HG03095 (cell line): Measurements from ENCODE around the gene HSD3B2.

Experiments
- ATAC-seq: cut with Tn5 transposase; IDR thresholded peaks from one replicate; pipeline ENCODE4 v1.9.1; 2021; ENCODE audit warnings: moderate library complexity; ENCODE audit not compliant: unreplicated experiment

The HSD3B2 gene

GRCh38 chr1:119394085-119394484 is 20.9 kb upstream of the HSD3B2 start:
- no peak for ATAC-seq

- ATAC-seq, result no peak
Measured at GRCh38 chr1:119396982-119397381, 18.0 kb upstream of the HSD3B2 start.

DNA sequence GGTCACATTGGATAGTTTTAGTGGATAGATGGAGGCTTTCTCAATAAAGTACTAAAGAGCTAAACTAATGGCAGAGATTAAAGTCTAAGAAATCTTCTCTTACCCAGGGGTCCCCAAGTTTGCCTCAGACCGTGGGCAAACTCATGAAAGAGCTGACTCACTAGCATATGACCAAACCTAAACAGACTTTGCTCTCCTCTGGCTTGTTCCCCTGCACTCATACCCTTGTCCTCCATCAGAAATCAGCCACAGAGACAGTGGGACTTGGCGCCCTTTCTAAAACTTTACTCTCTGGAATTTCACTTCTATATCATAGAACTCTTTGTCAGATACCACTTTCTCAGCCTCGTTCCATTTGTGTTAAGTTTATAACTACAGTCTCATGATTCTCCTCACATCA is 17.0 kb upstream of the HSD3B2 start:
- no peak for ATAC-seq

GRCh38 chr1:119404736-119405135 is 10.2 kb upstream of the HSD3B2 start:
- ATAC-seq, result no peak

DNA sequence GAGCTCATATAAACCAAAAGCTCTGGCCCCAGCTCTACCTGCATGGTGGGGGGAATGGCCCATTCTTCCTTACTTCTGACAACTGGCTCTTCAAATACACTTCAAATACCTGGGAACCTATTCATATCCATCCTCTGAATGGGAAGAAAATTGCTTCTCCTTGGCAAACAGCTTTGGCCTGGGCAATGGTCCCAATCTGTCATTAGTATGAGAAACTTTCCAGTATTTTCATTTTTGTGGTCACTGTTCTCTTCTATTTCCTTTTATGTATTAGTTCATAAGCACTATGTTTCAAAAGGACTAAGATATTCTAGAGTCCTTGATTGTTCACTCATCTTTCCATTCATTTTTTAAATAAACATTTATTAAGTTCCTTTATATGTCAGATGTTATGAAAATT is 5.2 kb upstream of the HSD3B2 start:
- ATAC-seq, result no peak

DNA sequence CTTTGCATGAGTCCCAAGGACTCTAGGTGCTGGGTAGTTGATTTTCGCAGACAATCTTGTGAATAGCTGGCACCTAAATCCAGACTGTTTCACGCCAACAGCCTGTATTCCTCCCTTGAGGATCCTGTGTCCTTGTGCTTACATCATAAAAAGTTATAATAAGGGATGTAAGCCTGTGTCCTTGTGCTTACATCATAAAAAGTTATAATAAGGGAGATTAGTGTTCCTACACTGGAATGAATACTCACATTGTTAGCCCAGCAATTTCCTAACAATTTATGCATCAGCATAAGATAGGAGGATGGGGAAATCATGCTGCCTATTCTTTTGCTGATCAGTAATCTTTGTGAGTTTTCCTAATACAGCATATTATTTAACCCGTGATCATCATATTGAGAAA is 4.0 kb upstream of the HSD3B2 start:
- no peak for ATAC-seq

GRCh38 chr1:119416006-119416640 is 1.2 kb downstream of the HSD3B2 start:
- no peak for ATAC-seq

GRCh38 chr1:119419109-119419508 is 4.2 kb downstream of the HSD3B2 start:
- no peak for ATAC-seq

DNA sequence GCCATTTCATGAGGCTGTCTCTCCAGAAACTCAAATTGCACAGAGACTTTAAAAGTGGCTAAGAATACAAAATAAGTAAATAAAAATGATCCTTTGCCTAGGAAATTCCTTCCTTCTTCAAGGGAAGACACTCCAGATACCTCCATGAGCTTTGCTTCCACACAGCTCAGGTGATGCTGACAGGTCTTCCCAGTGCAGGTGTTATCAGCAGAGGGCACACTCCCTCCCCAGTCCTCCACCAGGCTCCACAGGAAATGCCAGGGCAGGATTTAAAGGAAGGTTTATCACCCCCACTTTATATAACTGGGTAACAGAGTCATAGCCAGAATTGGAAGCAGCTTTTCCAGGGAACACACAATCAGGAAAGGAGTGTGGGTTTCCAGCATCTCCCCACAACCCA is 5.7 kb downstream of the HSD3B2 start:
- ATAC-seq, result no peak

GRCh38 chr1:119422631-119423030 is 7.7 kb downstream of the HSD3B2 start:
- ATAC-seq, result no peak

GRCh38 chr1:119428991-119429390 is 14.0 kb downstream of the HSD3B2 start:
- ATAC-seq, result no peak

- no peak for ATAC-seq
Measured at GRCh38 chr1:119429687-119430086, 14.7 kb downstream of the HSD3B2 start.

GRCh38 chr1:119430486-119430885 is 15.5 kb downstream of the HSD3B2 start:
- no peak for ATAC-seq

- no peak for ATAC-seq
Measured at GRCh38 chr1:119431836-119432235, 16.9 kb downstream of the HSD3B2 start.

- no peak for ATAC-seq
Measured at GRCh38 chr1:119435052-119435451, 20.1 kb downstream of the HSD3B2 start.

- ATAC-seq, result no peak
Measured at GRCh38 chr1:119438761-119439160, 23.8 kb downstream of the HSD3B2 start.

DNA sequence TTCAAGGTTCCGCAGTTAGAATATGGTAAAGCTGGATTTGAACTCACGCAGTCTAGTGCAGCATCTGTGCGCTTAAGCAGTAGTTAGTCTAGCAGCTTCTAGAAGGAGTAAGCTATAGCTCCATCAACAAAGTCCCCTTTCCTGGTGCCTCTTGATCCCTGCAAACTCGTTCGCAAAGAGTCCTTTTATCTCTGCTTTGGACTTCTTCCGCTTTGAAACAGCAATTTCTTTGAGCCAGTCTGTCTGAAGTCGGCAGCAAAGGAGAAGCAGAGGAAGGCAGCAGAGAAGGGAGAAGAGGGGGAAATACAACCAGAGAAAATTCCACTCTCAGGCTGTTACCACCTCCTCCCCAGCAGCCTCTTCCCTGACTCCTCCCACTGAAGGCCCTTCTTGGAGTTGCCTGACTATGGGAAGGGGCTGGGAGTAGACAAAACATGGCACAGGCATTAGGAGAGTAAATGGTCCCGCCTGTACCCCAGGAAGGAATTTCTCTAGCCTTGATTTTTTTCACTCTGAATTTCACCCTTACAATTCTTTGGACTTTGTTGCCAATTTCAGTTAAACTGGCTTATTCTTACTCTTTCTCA is 25.9 kb downstream of the HSD3B2 start:
- no peak for ATAC-seq

- no peak for ATAC-seq
Measured at GRCh38 chr1:119442756-119443155, 27.8 kb downstream of the HSD3B2 start.

- ATAC-seq, result no peak
Measured at GRCh38 chr1:119446321-119446720, 31.4 kb downstream of the HSD3B2 start.

GRCh38 chr1:119447344-119448126 is 32.6 kb downstream of the HSD3B2 start:
- no peak for ATAC-seq

DNA sequence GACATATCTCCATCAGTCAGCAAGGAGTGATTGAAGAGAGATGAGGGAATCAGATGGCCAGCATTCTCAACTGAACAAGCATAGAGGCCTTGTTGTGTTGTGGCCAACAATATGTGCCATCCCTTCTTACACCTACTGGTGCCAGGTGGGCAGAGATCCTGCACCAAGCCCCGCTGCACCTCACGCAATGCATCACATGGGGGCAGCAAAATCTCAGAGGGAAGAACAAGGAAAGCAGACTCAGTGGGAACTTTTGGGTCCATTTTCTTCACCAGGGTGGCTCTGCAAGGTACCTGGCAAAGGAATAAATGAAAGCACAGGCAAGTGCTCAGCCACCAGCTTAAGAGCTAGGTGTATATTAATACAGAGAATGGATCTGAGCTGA is 33.2 kb downstream of the HSD3B2 start:
- no peak for ATAC-seq

- no peak for ATAC-seq
Measured at GRCh38 chr1:119449971-119450370, 35.0 kb downstream of the HSD3B2 start.
